Cerebellar nuclear complex (tissue), 1 donor: Measurements from ENCODE around the gene CXCL6.

Source experiments
- DNase-seq, 2 experiments: peaks; one replicate each; lab custom pipeline; 2025; lab: John Stamatoyannopoulos, UW

CXCL6 gene

DNA sequence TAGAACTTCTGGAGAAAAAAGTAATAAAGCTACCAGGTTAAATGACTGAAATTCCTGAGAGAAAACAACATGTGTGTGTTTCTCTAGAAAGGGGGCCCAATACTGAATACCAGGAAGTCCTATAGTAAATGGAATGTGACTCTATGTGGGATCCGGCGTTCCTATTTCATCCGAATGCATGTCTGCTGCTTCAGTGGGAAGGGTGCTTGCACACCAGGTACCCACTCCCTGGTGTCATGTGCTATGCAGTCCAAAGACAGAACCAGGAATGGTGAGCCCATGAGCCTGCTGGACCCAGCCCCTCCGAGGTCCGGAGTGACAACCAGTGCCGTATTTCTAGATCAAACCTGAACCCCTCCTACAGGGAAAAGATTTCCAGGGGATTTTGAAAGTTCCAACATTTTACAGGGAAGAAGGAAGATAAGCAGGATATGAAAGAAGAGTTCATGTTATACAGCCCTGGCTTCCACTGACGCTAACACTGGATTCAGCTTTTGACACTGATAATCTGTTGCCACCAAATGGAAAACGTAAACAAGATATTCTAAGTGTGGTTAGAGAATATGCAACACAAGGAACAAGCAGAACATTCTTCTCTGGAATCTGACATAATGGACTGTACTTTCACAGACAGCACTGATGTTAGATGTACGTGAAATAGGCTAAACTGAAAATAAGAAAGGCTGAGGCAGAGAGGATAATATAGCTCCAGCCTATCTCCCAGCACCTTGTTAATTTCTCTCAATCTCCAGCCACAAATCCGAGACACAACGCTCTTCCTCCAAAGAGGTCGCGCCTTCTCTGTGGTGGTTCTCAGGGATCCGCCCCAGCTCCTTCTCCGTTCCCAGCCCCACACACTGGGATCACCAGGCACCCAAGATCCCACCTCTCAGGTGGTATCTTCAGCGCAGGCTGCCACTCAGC is 32.0 kb downstream of the CXCL6 start:
- no peak for DNase-seq

DNA sequence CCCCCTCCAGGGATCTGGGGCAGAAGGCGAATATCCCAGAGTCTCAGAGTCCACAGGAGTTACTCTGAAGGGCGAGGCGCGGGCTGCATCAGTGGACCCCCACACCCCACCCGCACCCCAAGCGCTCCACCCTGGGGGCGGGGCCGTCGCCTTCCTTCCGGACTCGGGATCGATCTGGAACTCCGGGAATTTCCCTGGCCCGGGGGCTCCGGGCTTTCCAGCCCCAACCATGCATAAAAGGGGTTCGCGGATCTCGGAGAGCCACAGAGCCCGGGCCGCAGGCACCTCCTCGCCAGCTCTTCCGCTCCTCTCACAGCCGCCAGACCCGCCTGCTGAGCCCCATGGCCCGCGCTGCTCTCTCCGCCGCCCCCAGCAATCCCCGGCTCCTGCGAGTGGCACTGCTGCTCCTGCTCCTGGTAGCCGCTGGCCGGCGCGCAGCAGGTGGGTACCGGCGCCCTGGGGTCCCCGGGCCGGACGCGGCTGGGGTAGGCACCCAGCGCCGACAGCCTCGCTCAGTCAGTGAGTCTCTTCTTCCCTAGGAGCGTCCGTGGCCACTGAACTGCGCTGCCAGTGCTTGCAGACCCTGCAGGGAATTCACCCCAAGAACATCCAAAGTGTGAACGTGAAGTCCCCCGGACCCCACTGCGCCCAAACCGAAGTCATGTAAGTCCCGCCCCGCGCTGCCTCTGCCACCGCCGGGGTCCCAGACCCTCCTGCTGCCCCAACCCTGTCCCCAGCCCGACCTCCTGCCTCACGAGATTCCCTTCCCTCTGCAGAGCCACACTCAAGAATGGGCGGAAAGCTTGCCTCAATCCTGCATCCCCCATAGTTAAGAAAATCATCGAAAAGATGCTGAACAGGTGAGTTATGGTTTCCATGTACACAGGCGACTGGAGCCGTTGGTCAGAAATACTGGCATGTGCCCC is 32.9 kb downstream of the CXCL6 start, which contains the start of gene CXCL1:
Gene CXCL1 (plus strand): TSS at position 264 of the 926 bp plus-strand sequence. CDS start 78 bp downstream, at position 342.
- no peak for DNase-seq

DNA sequence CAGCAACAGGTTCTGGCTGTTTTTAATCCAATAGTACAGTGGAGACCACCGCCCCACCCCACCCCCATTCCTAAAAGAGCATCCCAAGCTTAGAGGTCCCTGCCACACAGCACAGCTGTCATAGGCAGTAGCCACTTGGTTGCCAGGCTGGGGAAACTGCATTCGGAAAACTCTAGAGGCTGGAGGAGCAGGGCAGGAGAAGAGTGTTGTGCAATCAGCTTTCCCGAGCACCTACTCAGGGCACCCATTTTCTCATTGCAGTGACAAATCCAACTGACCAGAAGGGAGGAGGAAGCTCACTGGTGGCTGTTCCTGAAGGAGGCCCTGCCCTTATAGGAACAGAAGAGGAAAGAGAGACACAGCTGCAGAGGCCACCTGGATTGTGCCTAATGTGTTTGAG is 33.8 kb downstream of the CXCL6 start:
- DNase-seq = no peak

DNA sequence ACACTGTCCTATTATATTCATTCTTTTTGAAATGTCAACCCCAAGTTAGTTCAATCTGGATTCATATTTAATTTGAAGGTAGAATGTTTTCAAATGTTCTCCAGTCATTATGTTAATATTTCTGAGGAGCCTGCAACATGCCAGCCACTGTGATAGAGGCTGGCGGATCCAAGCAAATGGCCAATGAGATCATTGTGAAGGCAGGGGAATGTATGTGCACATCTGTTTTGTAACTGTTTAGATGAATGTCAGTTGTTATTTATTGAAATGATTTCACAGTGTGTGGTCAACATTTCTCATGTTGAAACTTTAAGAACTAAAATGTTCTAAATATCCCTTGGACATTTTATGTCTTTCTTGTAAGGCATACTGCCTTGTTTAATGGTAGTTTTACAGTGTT is 34.3 kb downstream of the CXCL6 start:
- DNase-seq = no peak

DNA sequence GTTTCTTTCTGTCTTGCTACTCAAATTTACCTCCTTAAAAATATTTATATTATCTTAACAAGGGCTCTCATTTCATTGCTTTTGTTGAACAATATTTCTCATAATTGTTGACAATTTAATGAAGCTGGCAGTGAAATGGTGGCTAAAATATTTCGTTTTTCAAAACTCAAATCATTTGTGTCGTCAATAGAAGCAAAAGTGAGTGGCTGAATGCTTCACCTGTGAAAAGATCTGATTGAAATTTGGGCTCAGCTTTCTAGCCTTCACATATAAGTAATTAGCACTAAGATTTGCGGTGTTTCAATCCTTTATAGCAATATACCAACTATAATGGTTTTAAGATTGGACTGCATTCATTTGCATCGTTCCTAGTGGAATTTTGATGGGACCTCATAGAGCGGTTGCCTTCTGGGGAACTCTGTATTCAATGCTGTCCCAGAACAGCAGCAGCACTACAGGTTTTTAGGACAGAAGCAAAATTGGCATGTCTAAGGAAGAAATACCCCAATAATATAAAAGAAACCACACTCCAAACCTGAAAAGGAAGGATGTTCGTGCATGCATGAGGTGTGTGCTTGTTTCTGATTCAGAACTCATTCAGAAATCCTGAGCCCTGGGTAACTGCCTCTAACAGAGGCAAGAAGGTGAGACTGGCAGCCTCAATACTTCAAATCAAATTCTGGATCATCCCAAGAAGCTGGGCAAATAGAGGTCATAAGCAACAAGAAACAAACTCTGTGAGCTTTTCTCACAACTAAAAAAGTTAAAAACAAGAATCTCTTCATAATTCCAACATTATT is 35.2 kb downstream of the CXCL6 start:
- no peak for DNase-seq

DNA sequence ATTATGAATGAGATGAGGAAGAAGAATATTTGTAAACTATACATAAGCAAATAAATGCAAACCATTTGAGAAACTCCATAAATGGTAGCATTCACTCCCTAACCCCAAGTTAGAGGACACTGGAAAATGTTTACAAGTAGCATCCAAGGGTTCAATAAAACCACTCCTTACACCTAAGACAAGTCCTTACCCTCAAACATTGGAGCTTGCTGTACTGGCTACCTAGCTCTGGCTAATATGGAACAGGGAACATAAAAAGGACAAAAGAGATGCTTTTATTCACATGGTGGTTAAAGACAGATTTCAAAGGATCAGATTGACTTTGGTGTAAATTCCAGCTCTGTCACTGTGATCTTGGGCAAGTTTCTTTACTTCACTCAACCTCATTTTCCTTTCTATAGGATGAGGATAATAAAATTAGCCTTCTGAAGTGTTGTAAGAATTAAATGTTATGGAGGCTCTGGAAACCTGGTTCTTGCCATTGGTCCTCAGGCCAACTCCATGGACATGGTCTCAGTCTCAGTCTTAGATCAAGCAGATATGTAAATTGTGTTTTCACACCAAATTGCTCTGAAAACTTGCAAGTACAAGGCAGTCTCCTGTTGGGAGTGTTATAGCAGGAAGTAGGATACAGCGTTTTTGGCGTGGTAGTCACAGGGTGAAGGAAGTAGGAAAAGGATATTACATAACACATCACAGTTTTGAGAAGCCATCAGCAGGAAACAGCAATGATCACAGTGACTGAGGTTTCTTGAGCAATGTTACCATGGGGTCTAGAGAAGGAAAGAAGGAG is 36.0 kb downstream of the CXCL6 start:
- DNase-seq = no peak

DNA sequence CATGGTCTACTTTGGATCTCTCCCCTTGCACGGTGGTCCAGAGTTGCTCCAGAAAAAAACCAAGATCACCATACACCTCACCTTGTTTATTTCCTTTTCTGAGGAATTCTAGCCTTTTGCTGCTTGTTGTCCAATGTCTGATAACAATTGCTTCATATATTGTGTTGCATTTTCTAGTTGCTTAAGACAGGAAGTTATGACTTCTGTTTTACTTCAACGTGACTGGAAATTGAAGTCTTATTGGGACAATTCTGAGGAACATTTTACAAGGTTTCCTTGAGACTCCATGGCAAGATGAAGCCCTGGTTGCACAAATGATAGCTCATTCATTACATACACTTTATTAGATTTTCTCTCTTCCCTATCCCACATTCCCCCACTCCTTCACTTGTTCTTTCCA is 37.9 kb downstream of the CXCL6 start:
- DNase-seq = no peak

DNA sequence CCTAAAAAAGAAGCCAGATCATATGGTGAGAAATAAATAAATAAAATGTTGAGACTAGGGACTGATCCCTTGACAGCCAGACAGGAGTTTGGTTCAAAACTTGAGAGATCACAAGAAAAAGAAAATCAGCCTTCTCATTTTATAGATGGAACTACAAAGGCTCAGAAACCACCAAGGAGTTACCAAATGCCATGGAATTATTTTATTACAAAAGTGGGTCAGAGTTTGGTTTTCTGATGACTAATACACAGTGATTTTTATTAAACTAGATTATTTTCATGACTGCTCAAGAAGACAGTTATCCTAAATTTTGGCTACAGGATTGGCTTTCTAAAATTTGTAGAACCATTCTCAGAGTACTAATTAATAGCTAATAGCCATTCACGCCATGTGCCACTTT is 38.9 kb downstream of the CXCL6 start:
- DNase-seq = no peak

DNA sequence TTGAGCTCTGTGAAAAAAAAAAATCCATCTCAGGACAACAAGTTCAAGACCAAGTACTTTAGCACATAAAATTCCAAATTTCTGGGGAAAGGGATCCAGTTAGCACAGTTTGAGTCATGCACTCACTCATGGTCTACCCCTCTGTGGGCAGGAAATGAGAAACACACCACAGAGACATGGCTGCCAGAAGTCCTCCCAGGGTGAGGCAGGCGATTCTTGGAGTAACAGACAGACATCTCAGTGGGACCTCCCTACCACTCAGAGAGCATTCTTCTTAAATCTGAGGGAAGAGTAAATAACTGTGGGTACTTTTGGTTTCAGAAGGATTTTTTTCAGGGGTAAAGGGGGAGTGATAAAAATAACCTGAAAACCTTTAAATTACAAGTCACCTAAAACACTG is 46.8 kb downstream of the CXCL6 start:
- no peak for DNase-seq

DNA sequence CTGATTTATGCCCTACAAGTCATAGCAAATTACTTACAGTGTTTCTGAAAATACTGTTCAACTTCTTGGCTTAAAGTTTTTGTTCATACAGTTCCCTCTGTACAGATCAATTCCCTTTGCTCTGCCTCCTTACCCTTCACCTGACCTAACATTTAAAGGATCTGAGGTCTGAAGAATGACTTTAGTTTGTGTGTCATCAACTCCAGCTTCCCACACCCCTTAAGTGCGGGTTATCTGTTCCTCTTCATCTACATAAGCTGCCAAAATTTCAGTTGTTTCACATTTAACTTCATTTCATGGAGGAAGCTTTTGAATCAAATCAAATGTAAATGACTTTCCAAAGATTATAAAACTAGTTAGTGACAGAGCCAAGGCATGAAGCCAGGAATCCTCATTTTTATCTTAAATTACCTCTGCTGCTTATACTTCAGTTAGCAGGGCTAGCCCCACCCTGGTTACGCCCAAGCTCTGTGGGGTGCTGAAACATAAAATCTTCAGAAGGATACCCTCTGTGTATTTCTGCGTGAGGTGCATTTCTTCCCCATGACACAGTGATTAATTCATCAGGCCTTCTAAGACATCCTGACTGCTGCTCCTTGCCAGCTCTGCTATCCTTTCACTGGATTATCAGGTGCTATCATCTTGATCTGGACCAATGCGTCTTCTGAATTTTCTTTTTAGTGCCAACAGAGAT is 49.2 kb downstream of the CXCL6 start:
- DNase-seq = no peak
